ENCODE data around the gene CSNK1G2.
"Not testable (repeated sequence)": the region's sequence is repeated elsewhere in the genome, so short reads cannot be mapped to it uniquely, and the experiment has no call there.

CSNK1G2 gene

DNA sequence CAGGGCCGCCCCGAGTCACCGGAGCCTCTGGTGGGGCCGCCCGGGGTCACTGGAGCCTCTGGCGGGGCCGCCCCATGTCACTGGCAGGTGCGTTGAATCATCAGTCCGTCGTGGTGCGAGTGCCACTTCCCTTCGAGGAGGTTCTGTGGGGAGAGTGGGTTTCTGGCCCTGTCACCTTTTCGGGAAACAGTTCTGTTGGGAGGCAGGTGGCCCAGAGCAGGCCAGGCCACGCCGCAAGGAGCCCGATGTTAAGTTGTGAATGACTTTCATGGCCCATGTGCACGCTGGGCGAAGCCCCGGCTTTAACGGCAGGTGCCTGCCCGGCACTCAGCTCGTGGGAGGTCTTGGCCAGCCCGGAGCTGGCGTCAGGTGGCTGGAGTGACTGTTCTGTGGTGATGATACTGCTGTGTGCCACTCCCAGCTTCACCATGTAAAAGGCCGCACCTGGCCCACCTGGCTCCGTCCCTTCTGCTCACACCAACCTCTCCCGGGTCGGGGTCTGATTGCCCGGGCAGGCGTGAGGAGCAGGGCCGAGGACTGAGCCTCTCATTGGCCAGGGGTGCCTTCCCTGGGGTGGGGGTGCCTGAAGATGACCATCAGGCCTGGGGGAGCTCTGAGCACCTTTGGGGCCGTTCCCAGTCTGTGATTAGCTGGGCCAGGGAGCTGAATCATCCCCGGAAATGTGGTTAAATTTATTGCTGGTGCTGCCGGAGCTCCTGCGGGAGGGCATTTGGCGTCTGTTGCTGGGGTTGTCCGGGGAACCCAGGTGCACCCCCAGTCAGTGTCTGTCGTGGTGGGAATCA, 29.2 kb downstream of the CSNK1G2 start:
- no peak for FAIRE-seq

- FAIRE-seq: no peak
Observed at GRCh38 chr19:1970806-1971502, 30.0 kb downstream of the CSNK1G2 start.

GRCh38 chr19:1974381-1975161, 33.6 kb downstream of the CSNK1G2 start:
- no peak for FAIRE-seq

DNA sequence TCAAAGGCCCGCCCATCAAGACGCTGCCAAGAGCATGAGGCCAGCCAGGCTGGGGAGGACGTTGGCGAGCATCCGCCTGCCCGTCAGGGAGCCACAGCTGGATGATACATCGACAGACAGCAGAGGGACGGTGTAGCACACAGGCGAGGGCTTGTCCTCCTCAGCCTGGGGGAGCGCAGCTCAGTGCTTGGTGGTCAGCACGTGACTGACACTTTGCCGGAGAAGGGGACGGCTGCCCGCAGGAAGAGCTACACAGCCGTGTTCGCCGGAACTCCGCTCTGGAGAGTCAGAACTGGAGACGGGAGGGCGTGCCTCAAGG, 34.1 kb downstream of the CSNK1G2 start:
- no peak for FAIRE-seq

- FAIRE-seq: no peak
Observed at GRCh38 chr19:1977120-1977519, 36.1 kb downstream of the CSNK1G2 start.

DNA sequence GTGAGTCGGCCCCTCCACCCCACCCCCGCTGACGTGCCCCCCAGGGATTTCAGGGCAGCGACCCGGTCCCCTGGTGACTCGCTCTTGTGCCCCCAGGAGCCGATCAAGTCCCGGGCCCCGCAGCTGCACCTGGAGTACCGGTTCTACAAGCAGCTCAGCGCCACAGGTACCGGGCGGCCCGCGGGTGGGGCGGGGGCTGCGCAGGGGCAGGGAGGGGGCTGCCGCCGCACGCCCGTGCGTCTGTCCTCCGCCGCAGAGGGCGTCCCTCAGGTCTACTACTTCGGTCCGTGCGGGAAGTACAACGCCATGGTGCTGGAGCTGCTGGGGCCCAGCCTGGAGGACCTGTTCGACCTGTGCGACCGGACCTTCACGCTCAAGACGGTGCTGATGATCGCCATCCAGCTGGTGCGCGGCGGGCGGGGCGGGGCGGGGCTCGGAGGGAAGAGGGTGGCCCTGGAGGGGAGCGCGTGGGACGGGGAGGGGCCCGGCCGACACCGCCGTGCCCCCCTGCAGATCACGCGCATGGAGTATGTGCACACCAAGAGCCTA, 37.4 kb downstream of the CSNK1G2 start:
- FAIRE-seq: no peak

GRCh38 chr19:1979017-1979416, 38.0 kb downstream of the CSNK1G2 start:
- FAIRE-seq: no peak

DNA sequence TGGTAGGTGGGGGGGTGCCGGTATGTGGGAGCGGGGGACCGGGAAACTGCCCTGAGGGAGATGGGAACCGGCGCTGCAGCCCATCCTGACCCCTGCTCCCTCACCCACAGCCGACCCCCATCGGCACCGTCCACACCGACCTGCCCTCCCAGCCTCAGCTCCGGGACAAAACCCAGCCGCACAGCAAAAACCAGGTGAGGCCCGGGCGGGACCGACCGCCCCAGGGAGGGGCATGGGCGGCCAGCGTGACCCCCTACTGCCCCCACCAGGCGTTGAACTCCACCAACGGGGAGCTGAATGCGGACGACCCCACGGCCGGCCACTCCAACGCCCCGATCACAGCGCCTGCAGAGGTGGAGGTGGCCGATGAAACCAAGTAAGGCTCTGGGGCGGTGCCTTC, 38.7 kb downstream of the CSNK1G2 start:
- FAIRE-seq: no peak

DNA sequence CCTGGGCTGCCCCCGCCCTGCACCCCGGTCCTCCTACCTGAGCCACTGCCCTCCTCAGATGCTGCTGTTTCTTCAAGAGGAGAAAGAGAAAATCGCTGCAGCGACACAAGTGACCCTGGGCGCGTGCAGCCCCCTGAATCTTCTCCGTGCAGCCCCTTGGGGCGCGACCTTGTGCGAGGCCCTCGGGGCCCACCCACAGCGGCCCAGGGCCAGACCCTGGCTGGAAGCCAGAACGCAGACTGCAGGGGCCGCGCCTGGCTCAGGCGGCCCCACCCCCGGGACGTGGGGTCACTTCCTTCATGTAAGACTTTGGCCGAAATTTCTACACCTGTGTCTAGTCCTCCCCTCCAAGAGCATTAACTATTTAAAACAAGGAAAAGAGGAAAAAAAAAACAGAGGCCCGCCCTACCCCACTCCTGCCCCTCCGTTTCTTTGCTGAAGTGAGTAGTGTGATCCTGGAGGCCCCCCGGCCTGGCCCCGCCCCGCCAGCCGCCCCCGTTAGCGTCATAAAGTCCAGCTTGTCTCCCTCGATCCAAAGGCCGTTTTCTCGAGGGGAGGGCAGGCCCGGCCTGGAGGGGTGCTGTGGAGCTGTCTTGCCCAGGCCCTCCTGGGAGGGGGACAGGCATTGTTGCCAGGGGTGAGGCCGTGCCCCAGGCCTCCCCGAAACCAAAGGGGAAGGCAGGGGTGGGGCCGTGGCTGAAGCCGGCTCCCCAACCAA, 39.3 kb downstream of the CSNK1G2 start:
- FAIRE-seq: no peak

GRCh38 chr19:1980809-1981181, 39.8 kb downstream of the CSNK1G2 start:
- FAIRE-seq: no peak

- FAIRE-seq: no peak
Observed at GRCh38 chr19:1981253-1981652, 40.3 kb downstream of the CSNK1G2 start.

DNA sequence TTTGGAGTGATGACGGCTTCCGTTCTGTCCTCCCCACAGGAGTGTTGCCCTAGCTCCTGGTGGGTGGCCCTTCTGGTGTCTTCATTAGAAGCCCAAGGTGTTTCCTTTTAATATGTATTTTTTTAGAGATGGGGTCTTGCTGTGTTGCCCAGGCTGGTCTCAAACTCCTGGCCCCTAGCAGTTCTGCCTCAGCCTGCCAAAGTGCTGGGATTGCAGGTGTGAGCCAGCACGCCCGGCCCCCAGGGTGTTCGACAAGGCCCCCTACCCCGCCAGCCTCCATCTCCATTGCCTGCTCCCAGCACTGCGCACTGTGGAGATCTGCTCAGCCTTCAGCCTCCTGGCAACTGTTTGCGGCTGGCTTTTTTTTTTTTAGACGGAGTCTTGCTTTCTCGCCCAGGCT, 43.4 kb downstream of the CSNK1G2 start:
- no peak for FAIRE-seq

GRCh38 chr19:1985588-1986356, 44.8 kb downstream of the CSNK1G2 start:
- FAIRE-seq: no peak

DNA sequence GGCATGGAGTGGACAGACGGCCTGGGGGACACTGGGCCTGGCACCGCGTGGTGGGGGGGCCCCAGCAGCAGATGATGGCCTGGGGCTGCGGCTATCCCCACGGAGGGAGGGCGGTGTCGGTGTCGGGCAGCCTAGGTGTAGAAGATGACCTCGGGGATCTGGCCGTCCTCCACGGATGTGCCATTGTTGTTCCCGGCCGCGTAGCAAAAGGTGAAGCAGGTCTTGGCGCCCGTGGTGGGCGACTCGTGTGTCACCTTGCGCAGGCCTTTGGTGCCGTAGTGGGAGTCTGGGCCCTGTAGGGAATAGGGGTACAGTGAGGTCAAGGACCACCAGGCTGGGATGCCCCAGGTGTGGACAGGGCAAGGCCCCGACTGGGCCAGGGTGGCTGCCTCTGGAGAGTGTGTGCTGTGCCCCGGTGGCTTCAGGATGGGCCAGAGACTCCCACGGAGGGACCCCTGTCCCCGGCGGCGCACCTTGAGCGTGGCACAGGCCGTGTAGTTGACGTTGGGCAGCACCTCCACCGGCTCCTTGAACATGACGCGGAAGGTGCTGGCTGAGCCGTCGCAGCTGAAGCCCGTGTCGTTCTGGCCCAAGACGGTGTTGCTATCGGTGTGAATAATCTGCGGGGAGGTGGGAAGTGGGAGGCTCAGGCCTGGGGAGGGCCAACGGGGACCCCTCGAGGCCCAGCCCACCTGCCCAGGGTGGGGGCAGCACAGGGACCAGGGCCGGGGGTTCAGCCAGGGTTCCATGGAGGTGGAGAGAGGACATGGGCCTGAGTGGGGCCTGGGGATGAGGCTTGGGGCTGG, 45.6 kb downstream of the CSNK1G2 start:
- no peak for FAIRE-seq

DNA sequence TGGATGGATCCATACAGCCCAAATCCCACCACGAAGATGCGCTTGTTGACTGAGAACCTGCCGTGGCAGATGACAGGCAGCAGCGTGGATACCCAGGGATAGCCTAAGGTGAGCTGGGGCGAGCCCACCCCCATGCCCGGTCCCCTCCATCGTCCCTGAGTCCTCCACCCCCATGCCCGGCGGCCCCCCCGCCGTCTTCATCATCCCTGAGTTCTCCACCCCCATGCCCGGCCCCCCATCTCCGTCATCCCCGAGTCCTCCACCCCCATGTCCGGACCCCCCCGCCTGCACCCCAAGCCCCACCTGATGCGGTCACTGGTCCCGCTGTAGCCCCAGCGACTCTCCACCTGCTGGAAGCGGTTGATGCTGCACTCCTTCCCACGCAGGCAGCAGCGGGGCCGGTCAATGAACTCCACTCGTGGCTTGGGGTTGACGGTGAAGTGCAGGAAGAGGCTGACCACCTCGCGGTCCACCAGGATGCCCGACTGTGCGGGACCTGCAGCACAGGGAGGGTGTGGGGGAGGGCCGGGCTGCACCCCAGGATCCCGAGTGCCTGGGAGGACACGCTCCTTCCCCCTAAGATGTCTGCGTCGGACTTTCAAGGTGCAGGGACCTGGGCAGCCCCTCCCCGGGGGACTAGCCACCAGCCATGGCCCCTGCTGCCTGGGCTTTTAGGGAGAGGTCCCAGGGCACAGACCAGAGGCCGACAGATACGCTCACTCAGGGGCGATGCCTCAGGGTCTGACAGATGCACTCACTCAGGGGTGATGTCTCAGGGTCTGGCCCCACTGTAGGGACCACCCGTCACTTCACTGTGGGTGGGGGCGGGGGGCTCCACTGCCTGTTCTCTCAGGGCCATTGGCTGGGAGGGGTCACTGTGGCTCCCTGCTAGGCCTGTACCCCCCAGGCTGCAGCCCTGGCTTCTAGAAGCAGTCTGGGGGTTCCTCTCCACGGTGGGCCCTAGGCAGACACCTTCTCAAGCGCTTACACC, 46.5 kb downstream of the CSNK1G2 start:
- no peak for FAIRE-seq

- not testable (repeated sequence) for FAIRE-seq
Observed at GRCh38 chr19:1988464-1988863, 47.5 kb downstream of the CSNK1G2 start.

GRCh38 chr19:1989513-1990229, 48.7 kb downstream of the CSNK1G2 start:
- FAIRE-seq: no peak

GRCh38 chr19:1990230-1991017, 49.5 kb downstream of the CSNK1G2 start:
- FAIRE-seq: no peak
